ENCODE results near the gene NTSR1. TPM values are rescaled to one million over a fixed set of nuclear protein-coding genes. Genes with fewer than 3 reads are reported as not detected.

Gene NTSR1
- total and polyA plus RNA-seq, 4 experiments from 2014 or later, result 0.30 to 0.38 TPM; not detected in 2

DNA sequence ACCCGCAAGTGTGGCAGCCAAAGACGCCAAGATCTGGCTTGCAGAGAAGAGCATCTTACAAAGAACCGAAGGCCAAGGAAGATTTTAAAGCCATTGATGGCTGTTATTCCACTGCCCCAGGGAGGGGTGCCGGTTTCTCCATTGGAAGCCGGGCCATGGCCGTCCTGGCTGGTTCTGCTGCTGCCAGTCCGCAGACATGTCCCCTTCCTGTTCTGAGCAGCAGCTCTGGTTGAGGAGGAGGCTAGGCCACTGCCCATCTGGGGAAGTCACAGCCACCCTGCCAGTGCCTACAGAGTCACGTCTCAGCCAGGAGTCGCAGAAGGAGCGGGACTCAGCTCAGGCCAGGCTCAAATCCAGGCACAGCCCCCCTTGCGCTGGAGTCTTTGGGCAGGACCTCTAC, 45.0 kb downstream of the NTSR1 start:
- no peak overlapping the region for H3K27ac ChIP-seq (ENCODE audit: low read depth, low read length)
- H3K9me3 ChIP-seq (ENCODE audit: control insufficient read depth in 1 of 2, low read length in 2 of 2), result no peaks in the 10 kb centered on the region
- no peak overlapping the region for H3K4me3 ChIP-seq (ENCODE audit: low read length in 2 of 2)
- no peaks in the 10 kb centered on the region for H3K27me3 ChIP-seq (ENCODE audit: insufficient read depth, low read length)
- ChIA-PET CTCF (ENCODE audit: partially characterized antibody) (no interaction called here), POLR2A (ENCODE audit: partially characterized antibody) (no interaction called here)
- Mint-ChIP-seq H3K4me1 (peaks cover 0 to 4% (median under 1%) of the 10 kb centered on the region in 4 donors), H3K9me3 (no peaks in the 10 kb centered on the region), H3K27ac (no peak overlapping the region), H3K4me3 (no peak overlapping the region), H3K27me3 (peaks cover 2 to 9% of the 10 kb centered on the region in 2 donors), H3K36me3 (no peaks in the 10 kb centered on the region)
- no peaks in the 10 kb centered on the region for H3K4me1 ChIP-seq (ENCODE audit: insufficient read depth, low read length)
- H3K36me3 ChIP-seq (ENCODE audit: insufficient read depth, low read length), result no peaks in the 10 kb centered on the region
- no peak for DNase-seq
- intact Hi-C loops (cut with micrococcal nuclease), result no loop called here

DNA sequence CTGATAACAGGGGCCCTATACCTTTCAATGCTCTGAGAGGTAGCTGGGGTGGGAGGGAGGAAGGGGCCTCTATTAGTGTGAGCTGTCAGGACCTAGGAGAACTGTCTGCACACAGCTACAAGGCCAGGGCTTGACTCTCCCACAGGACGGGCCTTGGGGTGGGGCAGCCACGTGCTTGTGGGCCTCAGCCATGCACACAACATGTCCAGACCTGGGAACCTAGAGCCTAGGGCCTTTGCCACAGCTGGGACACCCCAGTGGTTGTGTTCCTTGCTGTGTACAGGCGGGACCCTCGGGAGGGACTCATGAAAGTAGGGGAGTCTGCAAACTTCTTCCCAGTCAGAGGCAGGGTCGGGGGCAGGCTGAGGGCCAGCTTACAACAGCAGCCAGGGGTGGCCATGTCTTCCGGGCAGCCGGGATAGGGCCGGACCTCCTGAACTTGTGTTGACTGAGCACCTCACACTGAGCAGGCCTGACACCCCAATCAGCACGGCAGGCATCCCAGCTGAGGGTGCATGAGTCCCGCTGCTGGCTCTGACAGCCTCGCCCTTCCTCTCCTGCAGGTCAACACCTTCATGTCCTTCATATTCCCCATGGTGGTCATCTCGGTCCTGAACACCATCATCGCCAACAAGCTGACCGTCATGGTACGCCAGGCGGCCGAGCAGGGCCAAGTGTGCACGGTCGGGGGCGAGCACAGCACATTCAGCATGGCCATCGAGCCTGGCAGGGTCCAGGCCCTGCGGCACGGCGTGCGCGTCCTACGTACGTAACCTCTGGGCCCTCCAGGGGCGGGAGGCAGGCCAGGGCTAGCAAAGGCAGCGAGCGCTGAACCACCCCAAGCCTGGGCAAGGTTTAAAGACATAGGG, 45.7 kb downstream of the NTSR1 start:
- no peak overlapping the region for H3K27ac ChIP-seq (ENCODE audit: low read depth, low read length)
- H3K27ac Mint-ChIP-seq, result no peak overlapping the region
- no peak for DNase-seq
- peaks cover 2 to 9% of the 10 kb centered on the region in 2 donors for H3K27me3 Mint-ChIP-seq
- CTCF ChIA-PET (ENCODE audit: partially characterized antibody), result no interaction called here
- intact Hi-C loops (cut with micrococcal nuclease), result no loop called here
- peaks cover 0 to 4% (median under 1%) of the 10 kb centered on the region in 4 donors for H3K4me1 Mint-ChIP-seq
- H3K4me3 Mint-ChIP-seq, result no peak overlapping the region
- H3K9me3 Mint-ChIP-seq, result no peaks in the 10 kb centered on the region
- no peaks in the 10 kb centered on the region for H3K27me3 ChIP-seq (ENCODE audit: insufficient read depth, low read length)
- H3K4me3 ChIP-seq (ENCODE audit: low read length in 2 of 2), result no peak overlapping the region
- H3K4me1 ChIP-seq (ENCODE audit: insufficient read depth, low read length), result no peaks in the 10 kb centered on the region
- H3K36me3 ChIP-seq (ENCODE audit: insufficient read depth, low read length), result no peaks in the 10 kb centered on the region
- POLR2A ChIA-PET (ENCODE audit: partially characterized antibody), result no interaction called here
- no peaks in the 10 kb centered on the region for H3K9me3 ChIP-seq (ENCODE audit: control insufficient read depth in 1 of 2, low read length in 2 of 2)
- no peaks in the 10 kb centered on the region for H3K36me3 Mint-ChIP-seq

DNA sequence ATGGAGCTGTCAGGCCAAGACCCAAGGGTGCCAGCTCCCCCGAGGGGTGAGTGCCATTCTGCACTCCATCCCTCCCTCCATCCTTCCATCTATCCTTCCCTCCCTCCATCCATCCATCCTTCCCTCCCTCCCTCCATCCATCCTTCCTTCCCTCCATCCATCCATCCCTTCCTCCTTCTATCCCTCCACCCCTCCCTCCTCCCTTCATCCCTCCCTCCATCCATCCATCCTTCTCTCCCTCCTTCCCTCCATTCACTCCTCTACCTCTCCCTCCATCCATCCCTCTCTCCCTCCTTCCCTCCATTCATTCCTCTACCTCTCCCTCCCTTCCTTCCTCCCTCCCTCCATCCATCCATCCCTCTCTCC, 46.3 kb downstream of the NTSR1 start:
- POLR2A ChIA-PET (ENCODE audit: partially characterized antibody), result no interaction called here

DNA sequence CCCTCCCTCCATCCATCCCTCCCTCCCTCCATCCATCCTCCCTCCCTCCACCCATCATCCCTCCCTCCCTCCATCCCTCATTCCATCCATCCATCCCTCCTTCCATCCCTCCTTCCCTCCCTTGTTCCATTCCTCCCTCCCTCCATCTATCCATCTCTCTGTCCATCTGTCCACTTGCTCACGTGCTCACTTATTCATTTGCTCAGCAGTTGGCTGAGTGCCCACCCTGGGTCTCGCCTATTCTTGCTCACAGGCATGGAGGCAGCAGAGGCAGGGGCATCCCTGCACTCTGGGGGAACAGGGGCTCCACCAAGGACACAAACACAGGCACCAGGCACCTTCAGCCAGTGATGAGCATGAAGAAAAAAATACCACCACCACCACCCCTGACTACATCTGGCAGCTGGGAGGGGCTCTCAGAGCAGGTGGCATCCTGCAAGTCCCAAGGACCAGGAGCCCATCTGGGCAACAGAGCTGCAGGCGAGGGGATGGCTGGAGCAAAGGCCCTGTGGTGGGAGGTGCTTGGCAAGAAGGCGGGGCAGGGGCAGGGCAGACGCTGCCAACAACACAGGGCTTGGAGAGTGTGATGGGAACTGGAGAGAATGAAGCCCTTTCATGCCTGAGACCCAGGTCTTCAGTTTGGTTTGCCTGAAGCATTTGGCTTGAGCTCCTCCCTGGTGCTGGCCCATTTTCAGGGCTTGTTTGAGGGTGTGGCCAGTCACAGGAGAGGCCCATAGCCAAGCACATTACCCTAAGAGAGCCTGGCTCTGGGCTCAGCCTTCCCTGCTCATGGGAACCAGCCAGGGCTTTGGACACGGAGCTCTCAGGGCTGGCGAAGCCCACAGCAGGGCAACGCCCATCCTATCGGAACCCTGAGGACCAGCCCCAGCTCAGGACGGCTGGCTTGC, 47.4 kb downstream of the NTSR1 start:
- Histone ChIP-seq H3K27ac (ENCODE audit: low read depth, low read length) (no peak overlapping the region), H3K4me3 (ENCODE audit: low read length in 2 of 2) (no peak overlapping the region), H3K27me3 (ENCODE audit: insufficient read depth, low read length) (no peaks in the 10 kb centered on the region), H3K36me3 (ENCODE audit: insufficient read depth, low read length) (no peaks in the 10 kb centered on the region), H3K9me3 (ENCODE audit: control insufficient read depth in 1 of 2, low read length in 2 of 2) (no peaks in the 10 kb centered on the region), H3K4me1 (ENCODE audit: insufficient read depth, low read length) (no peaks in the 10 kb centered on the region)
- H3K36me3 Mint-ChIP-seq, result no peaks in the 10 kb centered on the region
- peaks cover 0 to 5% (median 4%) of the 10 kb centered on the region in 4 donors for H3K4me1 Mint-ChIP-seq
- no peaks in the 10 kb centered on the region for H3K9me3 Mint-ChIP-seq
- H3K27me3 Mint-ChIP-seq, result peaks cover 3 to 9% of the 10 kb centered on the region in 2 donors
- no peak overlapping the region for H3K27ac Mint-ChIP-seq
- intact Hi-C loops (cut with micrococcal nuclease), result no loop called here
- DNase-seq, result no peak
- no peak overlapping the region for H3K4me3 Mint-ChIP-seq
- ChIA-PET CTCF (ENCODE audit: partially characterized antibody) (no interaction called here), POLR2A (ENCODE audit: partially characterized antibody) (interaction anchor here (1.1 kb wide), 1 partner anchor 17 kb away, joined by 3 read pairs; no protein-coding TSS in a partner anchor)

More for the DNA sequence above, 46.3 kb downstream of the NTSR1 start:
- H3K27me3 ChIP-seq (ENCODE audit: insufficient read depth, low read length), result no peaks in the 10 kb centered on the region
- no peaks in the 10 kb centered on the region for H3K4me1 ChIP-seq (ENCODE audit: insufficient read depth, low read length)
- peaks cover 3 to 9% of the 10 kb centered on the region in 2 donors for H3K27me3 Mint-ChIP-seq
- intact Hi-C loops (cut with micrococcal nuclease), result no loop called here
- H3K36me3 Mint-ChIP-seq, result no peaks in the 10 kb centered on the region
- no peak overlapping the region for H3K27ac ChIP-seq (ENCODE audit: low read depth, low read length)
- H3K4me3 Mint-ChIP-seq, result no peak overlapping the region
- DNase-seq, result no peak
- no peaks in the 10 kb centered on the region for H3K36me3 ChIP-seq (ENCODE audit: insufficient read depth, low read length)
- no peaks in the 10 kb centered on the region for H3K9me3 ChIP-seq (ENCODE audit: control insufficient read depth in 1 of 2, low read length in 2 of 2)
- H3K9me3 Mint-ChIP-seq, result no peaks in the 10 kb centered on the region
- peaks cover 0 to 4% (median 3%) of the 10 kb centered on the region in 4 donors for H3K4me1 Mint-ChIP-seq
- CTCF ChIA-PET (ENCODE audit: partially characterized antibody), result no interaction called here
- H3K4me3 ChIP-seq (ENCODE audit: low read length in 2 of 2), result no peak overlapping the region
- no peak overlapping the region for H3K27ac Mint-ChIP-seq

DNA sequence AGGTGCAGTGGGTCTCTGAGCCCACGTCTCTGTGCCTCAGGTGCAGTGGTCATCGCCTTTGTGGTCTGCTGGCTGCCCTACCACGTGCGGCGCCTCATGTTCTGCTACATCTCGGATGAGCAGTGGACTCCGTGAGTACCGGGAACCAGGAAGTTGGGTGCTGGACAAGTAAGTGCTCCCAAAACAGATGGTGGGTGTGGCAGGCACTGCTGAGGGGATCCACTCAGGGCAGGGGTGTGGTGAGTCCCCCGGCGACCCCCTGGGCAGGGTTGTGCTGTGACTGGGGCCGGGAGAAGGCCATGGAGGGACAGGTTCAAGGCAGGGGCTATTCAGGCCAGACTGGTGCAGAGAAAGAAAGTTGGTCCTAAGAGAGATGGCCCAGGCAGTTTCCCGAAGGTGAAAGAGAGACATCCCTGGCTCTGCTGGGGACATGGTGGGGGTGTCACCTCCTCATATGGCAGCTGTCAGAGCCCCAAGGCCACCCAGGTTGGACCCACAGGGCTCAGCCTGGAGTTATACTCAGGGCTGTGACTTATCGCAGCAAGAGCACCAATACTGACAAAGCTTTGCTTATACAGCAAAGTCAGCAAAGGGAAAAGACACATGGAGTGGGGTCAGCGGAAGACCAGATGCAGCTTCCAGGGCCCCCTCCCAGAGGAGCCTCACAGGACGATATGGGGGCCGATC, 49.7 kb downstream of the NTSR1 start:
- Mint-ChIP-seq H3K4me3 (no peak overlapping the region), H3K9me3 (no peaks in the 10 kb centered on the region), H3K27me3 (peaks cover 3 to 9% of the 10 kb centered on the region in 2 donors), H3K27ac (peak overlapping the region in 1 of 7 donors; percentile 29), H3K36me3 (no peaks in the 10 kb centered on the region), H3K4me1 (peaks cover 0 to 5% (median 4%) of the 10 kb centered on the region in 4 donors)
- no peaks in the 10 kb centered on the region for H3K27me3 ChIP-seq (ENCODE audit: insufficient read depth, low read length)
- no peak overlapping the region for H3K4me3 ChIP-seq (ENCODE audit: low read length in 2 of 2)
- ChIA-PET CTCF (ENCODE audit: partially characterized antibody) (no interaction called here), POLR2A (ENCODE audit: partially characterized antibody) (no interaction called here)
- H3K27ac ChIP-seq (ENCODE audit: low read depth, low read length), result no peak overlapping the region
- H3K9me3 ChIP-seq (ENCODE audit: control insufficient read depth in 1 of 2, low read length in 2 of 2), result no peaks in the 10 kb centered on the region
- intact Hi-C loops (cut with micrococcal nuclease), result no loop called here
- H3K4me1 ChIP-seq (ENCODE audit: insufficient read depth, low read length), result no peaks in the 10 kb centered on the region
- DNase-seq, result no peak
- no peaks in the 10 kb centered on the region for H3K36me3 ChIP-seq (ENCODE audit: insufficient read depth, low read length)

DNA sequence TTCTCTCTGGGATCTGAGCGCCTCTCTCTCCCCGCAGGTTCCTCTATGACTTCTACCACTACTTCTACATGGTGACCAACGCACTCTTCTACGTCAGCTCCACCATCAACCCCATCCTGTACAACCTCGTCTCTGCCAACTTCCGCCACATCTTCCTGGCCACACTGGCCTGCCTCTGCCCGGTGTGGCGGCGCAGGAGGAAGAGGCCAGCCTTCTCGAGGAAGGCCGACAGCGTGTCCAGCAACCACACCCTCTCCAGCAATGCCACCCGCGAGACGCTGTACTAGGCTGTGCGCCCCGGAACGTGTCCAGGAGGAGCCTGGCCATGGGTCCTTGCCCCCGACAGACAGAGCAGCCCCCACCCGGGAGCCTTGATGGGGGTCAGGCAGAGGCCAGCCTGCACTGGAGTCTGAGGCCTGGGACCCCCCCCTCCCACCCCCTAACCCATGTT, 51.4 kb downstream of the NTSR1 start:
- peaks cover 0 to 5% (median 4%) of the 10 kb centered on the region in 4 donors for H3K4me1 Mint-ChIP-seq
- no peaks in the 10 kb centered on the region for H3K27me3 ChIP-seq (ENCODE audit: insufficient read depth, low read length)
- POLR2A ChIA-PET (ENCODE audit: partially characterized antibody), result no interaction called here
- no peaks in the 10 kb centered on the region for H3K9me3 Mint-ChIP-seq
- H3K36me3 ChIP-seq (ENCODE audit: insufficient read depth, low read length), result no peaks in the 10 kb centered on the region
- peaks cover 3 to 7% of the 10 kb centered on the region in 2 donors for H3K27me3 Mint-ChIP-seq
- peak in 1 of 5 donors; percentile 12 for DNase-seq
- no peak overlapping the region for H3K27ac ChIP-seq (ENCODE audit: low read depth, low read length)
- H3K36me3 Mint-ChIP-seq, result no peaks in the 10 kb centered on the region
- no peak overlapping the region for H3K27ac Mint-ChIP-seq
- H3K4me3 ChIP-seq (ENCODE audit: low read length in 2 of 2), result no peak overlapping the region
- CTCF ChIA-PET (ENCODE audit: partially characterized antibody), result no interaction called here
- intact Hi-C loops (cut with micrococcal nuclease), result no loop called here
- no peaks in the 10 kb centered on the region for H3K4me1 ChIP-seq (ENCODE audit: insufficient read depth, low read length)
- H3K4me3 Mint-ChIP-seq, result no peak overlapping the region
- no peaks in the 10 kb centered on the region for H3K9me3 ChIP-seq (ENCODE audit: control insufficient read depth in 1 of 2, low read length in 2 of 2)

DNA sequence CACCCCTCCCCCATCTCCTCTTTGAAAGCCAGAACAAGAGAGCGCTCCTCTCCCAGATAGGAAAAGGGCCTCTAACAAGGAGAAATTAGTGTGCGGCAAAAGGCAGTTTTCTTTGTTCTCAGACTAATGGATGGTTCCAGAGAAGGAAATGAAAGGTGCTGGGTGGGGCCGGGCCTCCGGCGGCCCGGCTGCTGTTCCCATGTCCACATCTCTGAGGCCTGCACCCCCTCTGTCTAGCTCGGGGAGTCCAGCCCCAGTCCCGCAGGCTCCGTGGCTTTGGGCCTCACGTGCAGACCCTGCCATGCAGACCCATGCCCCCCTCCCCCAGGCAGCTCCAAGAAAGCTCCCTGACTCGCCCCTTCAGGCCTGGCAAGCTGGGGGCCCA, 51.8 kb downstream of the NTSR1 start:
- Mint-ChIP-seq H3K9me3 (no peaks in the 10 kb centered on the region), H3K36me3 (no peaks in the 10 kb centered on the region), H3K27me3 (peaks cover 3 to 7% of the 10 kb centered on the region in 2 donors), H3K27ac (no peak overlapping the region), H3K4me3 (no peak overlapping the region), H3K4me1 (peaks cover 0 to 5% (median 4%) of the 10 kb centered on the region in 4 donors)
- Histone ChIP-seq H3K4me1 (ENCODE audit: insufficient read depth, low read length) (no peaks in the 10 kb centered on the region), H3K4me3 (ENCODE audit: low read length in 2 of 2) (no peak overlapping the region), H3K27ac (ENCODE audit: low read depth, low read length) (no peak overlapping the region), H3K9me3 (ENCODE audit: control insufficient read depth in 1 of 2, low read length in 2 of 2) (no peaks in the 10 kb centered on the region), H3K27me3 (ENCODE audit: insufficient read depth, low read length) (no peaks in the 10 kb centered on the region), H3K36me3 (ENCODE audit: insufficient read depth, low read length) (no peaks in the 10 kb centered on the region)
- DNase-seq, result no peak
- POLR2A ChIA-PET (ENCODE audit: partially characterized antibody), result no interaction called here
- intact Hi-C loops (cut with micrococcal nuclease), result no loop called here
- CTCF ChIA-PET (ENCODE audit: partially characterized antibody), result no interaction called here
